GM23338 (cell line): ENCODE measurements around the gene BCDIN3D. TPM values are rescaled to one million over a fixed set of nuclear protein-coding genes. Genes with fewer than 3 reads are reported as not detected.
A peak's percentile ranks its signal among the peaks of the same experiment; 100 is the strongest.

Experiments
- ATAC-seq: fragments of 200-7000 bp; cut with Tn5 transposase; 3 replicates; pipeline ENCODE4 v1.9.1; 2020
- DNase-seq: peaks from one replicate; pipeline ENCODE4 v3.0.0-alpha.2; 2015; ENCODE audit warnings: low spot score
- H2AFZ ChIP-seq: fragments of 200-600 bp; sonication (generic); 2 replicates; pipeline ENCODE4 v1.8.0; 2016; ENCODE audit warnings: antibody characterized with exemption, mild to moderate bottlenecking, moderate library complexity
- H3F3A ChIP-seq: fragments of 200-600 bp; sonication (generic); replicated peaks from 2 replicates; pipeline ENCODE4 v1.8.0; 2017; ENCODE audit warnings: antibody characterized with exemption, mixed run types, low read depth
- H3K27ac ChIP-seq: fragments of 200-600 bp; sonication (generic); 2 replicates; pipeline ENCODE4 v1.6.1; 2016; ENCODE audit warnings: low read depth
- H3K27me3 ChIP-seq: fragments of 200-600 bp; sonication (generic); 2 replicates; pipeline ENCODE4 v1.8.0; 2016; ENCODE audit warnings: mild to moderate bottlenecking, mixed run types, moderate library complexity; ENCODE audit not compliant: insufficient read depth
- H3K36me3 ChIP-seq: fragments of 200-600 bp; sonication (generic); 2 replicates; pipeline ENCODE4 v1.8.0; 2016; ENCODE audit warnings: mild to moderate bottlenecking; ENCODE audit not compliant: insufficient read depth
- H3K4me1 ChIP-seq: fragments of 200-600 bp; sonication (generic); 2 replicates; pipeline ENCODE4 v1.8.0; 2016; ENCODE audit warnings: mild to moderate bottlenecking, moderate library complexity; ENCODE audit not compliant: insufficient read depth
- H3K4me2 ChIP-seq: fragments of 200-600 bp; sonication (generic); 2 replicates; pipeline ENCODE4 v1.7.1; 2017; ENCODE audit warnings: mixed run types
- H3K4me3 ChIP-seq: fragments of 200-600 bp; sonication (generic); 2 replicates; pipeline ENCODE4 v1.6.1; 2016; ENCODE audit warnings: mixed run types
- H3K79me2 ChIP-seq: fragments of 200-600 bp; sonication (generic); replicated peaks from 2 replicates; pipeline ENCODE4 v1.8.0; 2017; ENCODE audit warnings: mild to moderate bottlenecking; ENCODE audit not compliant: insufficient read depth
- H3K9me2 ChIP-seq: fragments of 200-600 bp; sonication (generic); 2 replicates; pipeline ENCODE4 v1.8.0; 2017; ENCODE audit not compliant: insufficient read depth
- H4K20me1 ChIP-seq: fragments of 200-600 bp; sonication (generic); replicated peaks from 2 replicates; pipeline ENCODE4 v1.8.0; 2017; ENCODE audit warnings: mild to moderate bottlenecking; ENCODE audit not compliant: insufficient read depth
- H3K27ac Mint-ChIP-seq: 2 replicates; pipeline ENCODE4 v1.8.0; 2020; ENCODE audit warnings: inconsistent platforms, mild to moderate bottlenecking, moderate library complexity, mixed read lengths
- H3K27me3 Mint-ChIP-seq: 3 replicates; pipeline ENCODE4 v1.8.0; 2022; ENCODE audit warnings: low read depth, mild to moderate bottlenecking, moderate library complexity, mixed read lengths, inconsistent platforms; ENCODE audit not compliant: insufficient read depth, poor library complexity
- H3K36me3 Mint-ChIP-seq: 3 replicates; pipeline ENCODE4 v1.8.0; 2021; ENCODE audit warnings: low read depth, mild to moderate bottlenecking, inconsistent platforms, moderate library complexity, mixed read lengths
- H3K4me1 Mint-ChIP-seq: 3 replicates; pipeline ENCODE4 v1.8.0; 2020; ENCODE audit warnings: mild to moderate bottlenecking, inconsistent platforms, mixed read lengths
- H3K4me3 Mint-ChIP-seq: 3 replicates; pipeline ENCODE4 v1.8.0; 2021; ENCODE audit warnings: moderate library complexity, mild to moderate bottlenecking, inconsistent platforms, mixed read lengths
- H3K9me3 Mint-ChIP-seq: 3 replicates; pipeline ENCODE4 v1.8.0; 2020; ENCODE audit warnings: moderate library complexity, mild to moderate bottlenecking, inconsistent platforms, mixed read lengths
- CREB1 ChIP-seq: fragments of 250-450 bp; sonication (Bioruptor Pico); IDR thresholded peaks from 2 replicates; pipeline ENCODE4 v1.5.0; 2020; ENCODE audit warnings: low read depth, mild to moderate bottlenecking, moderate library complexity
- CTCF ChIP-seq, 2 experiments: fragments of 200-600 bp in 1 of 2; sonication (generic) in 1 of 2; conservative IDR thresholded peaks; 2 replicates each; pipeline versions ENCODE4 v1.5.1 to v1.6.1; 2016 to 2017; ENCODE audit warnings: antibody characterized with exemption in 2 of 2, low read depth in 2 of 2, mild to moderate bottlenecking in 2 of 2, moderate library complexity in 1 of 2
- ETS1 ChIP-seq: IDR thresholded peaks from 2 replicates; pipeline ENCODE4 v1.6.1; 2016; ENCODE audit warnings: antibody characterized with exemption
- EZH2phosphoT487 ChIP-seq: fragments of 200-600 bp; sonication (generic); IDR thresholded peaks from one replicate; pipeline ENCODE4 v1.8.1; 2018; ENCODE audit warnings: antibody characterized with exemption; ENCODE audit not compliant: unreplicated experiment
- JUNB ChIP-seq: IDR thresholded peaks from one replicate; pipeline ENCODE4 v1.6.1; 2016; ENCODE audit warnings: antibody characterized with exemption; ENCODE audit not compliant: unreplicated experiment
- NANOG ChIP-seq: IDR thresholded peaks from 2 replicates; pipeline ENCODE4 v1.6.1; 2016; ENCODE audit warnings: antibody characterized with exemption, borderline replicate concordance
- POLR2AphosphoS5 ChIP-seq: IDR thresholded peaks from 2 replicates; pipeline ENCODE4 v1.6.1; 2016; ENCODE audit warnings: antibody characterized with exemption, low read depth
- REST ChIP-seq: IDR thresholded peaks from one replicate; pipeline ENCODE4 v1.6.1; 2018; ENCODE audit warnings: antibody characterized with exemption; ENCODE audit not compliant: unreplicated experiment
- STAT1 ChIP-seq: IDR thresholded peaks from one replicate; pipeline ENCODE4 v1.6.1; 2016; ENCODE audit warnings: antibody characterized with exemption; ENCODE audit not compliant: unreplicated experiment
- ZNF114 ChIP-seq: fragments of 250-450 bp; sonication (Bioruptor Pico); IDR thresholded peaks from 2 replicates; pipeline ENCODE4 v1.5.0; 2020; ENCODE audit warnings: mild to moderate bottlenecking, moderate library complexity
- ZNF331 ChIP-seq: fragments of 250-450 bp; sonication (Bioruptor Pico); IDR thresholded peaks from 2 replicates; pipeline ENCODE4 v1.5.0; 2020; ENCODE audit warnings: low read depth, mild to moderate bottlenecking, moderate library complexity
- ZNF462 ChIP-seq: fragments of 250-450 bp; sonication (Bioruptor Pico); IDR thresholded peaks from 2 replicates; pipeline ENCODE4 v1.5.0; 2020; ENCODE audit warnings: mild to moderate bottlenecking, moderate library complexity
- polyA plus RNA-seq: library from polyadenylated mRNA; unstranded; fragments of >200 nt; fragmentation: Nextera tagmentation; extraction: Ambion mirVana; gene quantifications from 2 replicates; pipeline ENCODE4 v1.2.1, GENCODE V29; 2016
- total RNA-seq: library from RNA; depleted of rRNA; stranded (reverse); fragments of >200 nt; shearing (Covaris generic); gene quantifications from 2 replicates; pipeline ENCODE4 v1.2.3, GENCODE V29; 2014

BCDIN3D gene
- total and polyA plus RNA-seq, 2 experiments from 2014 or later, result 1.4 to 1.8 TPM

GRCh38 chr12:49809906-49810389, 33.0 kb downstream of the BCDIN3D start:
- peaks cover 4% of the 10 kb centered on the region; the same call in 1 of the 2 replicates for H3F3A ChIP-seq
- H3K27ac Mint-ChIP-seq, result peak overlapping the region; percentile 86
- peak; percentile 36 for ATAC-seq
- peaks cover 3% of the 10 kb centered on the region; the same call in 1 of the 2 replicates for H3K36me3 ChIP-seq
- peak; percentile 66 for DNase-seq
- no peaks in the 10 kb centered on the region for H3K9me3 Mint-ChIP-seq
- H3K4me1 Mint-ChIP-seq, result peaks cover 44% of the 10 kb centered on the region
- H3K4me1 ChIP-seq, result peaks cover 38% of the 10 kb centered on the region
- peaks cover 3% of the 10 kb centered on the region for H4K20me1 ChIP-seq
- TF ChIP-seq ZNF462 (no peak), ETS1 (no peak), NANOG (no peak), JUNB (no peak), ZNF114 (CRISPR knock-in tag) (no peak), CTCF (conservative IDR thresholded peaks at IDR 0.05; ENCODE audit: low read depth in 2 of 2) (no peak), EZH2phosphoT487 (no peak), CREB1 (no peak), ZNF331 (no peak), POLR2AphosphoS5 (no peak), REST (no peak), STAT1 (no peak)
- peak overlapping the region; percentile 73 for H3K4me2 ChIP-seq
- no peak overlapping the region for H2AFZ ChIP-seq
- H3K27ac ChIP-seq, result peak overlapping the region; percentile 94
- no peaks in the 10 kb centered on the region for H3K9me2 ChIP-seq
- H3K27me3 ChIP-seq, result no peaks in the 10 kb centered on the region
- peak overlapping the region; percentile 42 for H3K4me3 ChIP-seq
- H3K36me3 Mint-ChIP-seq, result peaks cover 11% of the 10 kb centered on the region; the same call in 2 of the 3 replicates
- H3K4me3 Mint-ChIP-seq, result peak overlapping the region; percentile 42
- peaks cover 8% of the 10 kb centered on the region for H3K27me3 Mint-ChIP-seq
- H3K79me2 ChIP-seq, result peaks cover 39% of the 10 kb centered on the region
